HG02943 (cell line): Measurements from ENCODE around the gene PRSS1.
"Not testable (repeated sequence)": the region's sequence is repeated elsewhere in the genome, so short reads cannot be mapped to it uniquely, and the experiment has no call there.

Experiments
- ATAC-seq: cut with Tn5 transposase; IDR thresholded peaks from one replicate; pipeline ENCODE4 v1.9.1; 2021; ENCODE audit warnings: mild to moderate bottlenecking, low read depth, moderate library complexity; ENCODE audit not compliant: unreplicated experiment

PRSS1 gene

DNA sequence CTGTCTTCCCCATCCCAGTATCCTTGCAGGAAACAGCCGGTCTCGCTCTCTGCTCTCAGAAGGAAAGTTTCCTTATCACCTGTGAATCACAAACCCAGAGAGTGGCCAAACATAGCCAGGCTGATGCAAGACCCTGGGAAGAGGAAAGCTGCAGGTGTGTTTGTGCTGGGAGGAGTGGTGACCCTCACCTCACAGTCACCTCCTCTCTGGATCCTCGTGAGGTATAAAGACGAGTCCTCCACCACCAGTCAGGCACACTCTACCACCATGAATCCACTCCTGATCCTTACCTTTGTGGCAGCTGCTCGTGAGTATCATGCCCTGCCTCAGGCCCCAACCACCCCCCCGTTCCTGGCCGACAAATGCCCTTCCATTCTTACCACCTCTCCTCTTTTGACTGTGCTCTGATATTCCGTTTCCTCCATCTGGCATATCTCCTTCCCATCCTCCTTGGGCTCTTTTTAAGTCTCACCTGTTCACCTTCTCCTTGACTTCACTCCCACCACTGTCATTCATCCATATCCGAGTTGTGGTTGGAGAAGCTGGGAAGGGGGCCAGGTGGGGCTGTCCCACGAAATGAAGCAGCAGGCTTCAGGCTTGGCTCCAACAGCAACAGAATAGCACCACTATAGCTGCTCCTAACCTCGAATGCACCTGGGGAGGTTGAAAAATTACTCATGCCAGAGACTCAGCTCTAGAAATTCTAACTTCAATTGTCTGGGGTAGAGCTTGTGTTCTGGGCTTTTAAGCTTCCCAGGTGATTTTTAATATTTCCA, at the start of gene PRSS1:
PRSS1 (plus strand) TSS at position 255 of the 776 bp plus-strand sequence; CDS start at position 268, 13 bp downstream.
- no peak for ATAC-seq

DNA sequence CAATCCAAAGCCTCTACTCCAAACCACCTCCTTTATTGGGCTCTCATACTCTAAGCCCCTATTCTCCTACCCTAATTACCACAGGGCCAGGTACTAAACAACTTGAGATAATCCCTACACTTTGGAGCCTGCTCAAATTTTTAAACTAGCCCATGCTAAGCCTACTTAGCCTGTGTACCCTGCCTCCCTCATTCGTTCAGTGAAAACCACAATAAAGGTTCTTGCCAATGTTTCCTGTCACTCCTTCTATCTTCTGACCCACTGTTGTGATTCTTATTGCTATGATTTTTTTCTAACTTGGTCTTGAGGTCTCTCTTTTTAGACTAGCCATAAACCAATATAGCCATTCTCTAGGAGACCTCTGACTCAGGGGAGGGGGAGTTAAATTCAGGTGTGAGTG, 48.3 kb upstream of the PRSS1 start:
- not testable (repeated sequence) for ATAC-seq

DNA sequence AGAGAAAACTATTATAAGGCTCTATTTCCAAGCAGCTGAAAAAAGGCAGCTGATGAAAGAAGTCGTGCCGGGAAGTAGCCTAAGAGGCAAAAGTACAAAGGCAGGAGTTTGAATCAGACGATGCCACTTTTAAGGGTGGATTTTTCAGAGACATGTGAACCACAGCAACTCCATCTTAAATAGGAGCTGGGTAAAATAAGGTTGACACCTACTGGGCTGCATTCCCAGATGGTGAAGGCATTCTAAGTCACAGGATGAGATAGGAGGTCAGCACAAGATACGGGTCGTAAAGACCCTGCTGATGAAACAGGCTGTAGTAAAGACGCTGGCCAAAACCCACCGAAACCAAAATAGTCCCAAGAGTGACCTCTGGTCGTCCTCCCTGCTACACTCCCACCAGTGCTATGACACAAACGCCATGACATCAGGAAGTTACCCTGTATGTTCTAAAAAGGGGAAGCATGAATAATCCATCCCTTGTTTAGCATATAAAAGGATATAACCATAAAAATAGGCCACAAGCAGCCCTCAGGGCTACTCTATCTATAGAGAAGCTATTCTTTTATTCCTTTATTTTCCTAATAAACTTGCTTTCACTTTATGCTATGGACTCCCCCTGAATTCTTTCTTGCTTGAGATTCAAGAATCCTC, 45.5 kb upstream of the PRSS1 start:
- no peak for ATAC-seq

DNA sequence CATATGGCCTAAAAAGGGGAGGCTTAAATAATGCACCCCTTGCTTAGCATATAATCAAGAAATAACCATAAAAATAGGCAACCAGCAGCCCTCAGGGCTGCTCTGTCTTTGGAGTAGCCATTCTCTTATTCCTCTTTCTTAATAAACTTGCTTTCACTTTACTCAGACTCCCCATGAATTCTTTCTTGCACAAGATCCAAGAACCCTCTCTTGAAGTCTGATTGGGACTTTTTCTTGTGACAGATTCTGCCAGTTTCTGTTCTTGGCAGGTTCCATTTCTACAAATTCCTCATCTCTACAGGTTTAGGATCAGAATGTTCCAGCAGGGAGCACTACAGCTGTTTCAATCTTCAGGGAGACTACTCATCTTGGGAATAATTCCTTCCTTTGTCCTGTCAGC, 40.5 kb upstream of the PRSS1 start:
- ATAC-seq = not testable (repeated sequence)

DNA sequence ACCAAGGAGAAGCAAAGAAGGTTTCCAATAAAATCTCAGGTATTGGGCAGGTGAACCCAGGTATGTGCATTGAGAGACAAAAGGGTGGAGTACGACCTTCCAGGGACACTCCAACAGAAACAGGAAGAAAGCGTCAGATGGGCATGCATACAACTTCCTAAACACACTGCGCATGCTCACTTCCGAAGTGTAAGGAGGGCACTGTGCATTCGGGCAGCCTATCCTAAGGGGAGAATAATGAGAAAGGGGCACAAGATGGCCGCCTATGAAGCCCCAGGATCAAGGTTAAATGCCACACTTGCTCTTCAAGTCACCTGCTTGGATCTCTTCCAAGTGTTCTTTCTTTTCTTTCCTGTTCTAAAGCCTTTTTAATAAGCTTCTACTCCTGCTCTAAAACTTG, 39.4 kb upstream of the PRSS1 start:
- no peak for ATAC-seq

DNA sequence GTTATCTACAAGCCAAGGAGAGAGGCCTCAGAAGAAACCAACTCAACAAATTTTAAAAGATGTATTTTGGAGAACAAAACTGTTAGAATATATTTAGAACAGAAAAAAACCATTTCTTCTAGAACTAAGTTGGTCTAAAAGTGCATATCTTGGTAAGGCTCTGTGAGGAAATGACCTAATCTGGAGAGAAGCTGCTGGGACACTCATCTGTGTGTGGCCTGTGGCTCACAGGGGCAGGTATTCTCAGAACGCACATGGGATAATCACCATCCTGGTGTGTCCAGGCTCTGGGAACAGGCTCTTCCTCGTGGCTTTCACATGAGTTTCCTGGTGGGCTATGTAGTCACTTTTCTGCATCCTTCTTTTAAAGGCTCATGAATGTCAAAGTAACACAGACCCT, 38.1 kb upstream of the PRSS1 start:
- ATAC-seq = no peak

DNA sequence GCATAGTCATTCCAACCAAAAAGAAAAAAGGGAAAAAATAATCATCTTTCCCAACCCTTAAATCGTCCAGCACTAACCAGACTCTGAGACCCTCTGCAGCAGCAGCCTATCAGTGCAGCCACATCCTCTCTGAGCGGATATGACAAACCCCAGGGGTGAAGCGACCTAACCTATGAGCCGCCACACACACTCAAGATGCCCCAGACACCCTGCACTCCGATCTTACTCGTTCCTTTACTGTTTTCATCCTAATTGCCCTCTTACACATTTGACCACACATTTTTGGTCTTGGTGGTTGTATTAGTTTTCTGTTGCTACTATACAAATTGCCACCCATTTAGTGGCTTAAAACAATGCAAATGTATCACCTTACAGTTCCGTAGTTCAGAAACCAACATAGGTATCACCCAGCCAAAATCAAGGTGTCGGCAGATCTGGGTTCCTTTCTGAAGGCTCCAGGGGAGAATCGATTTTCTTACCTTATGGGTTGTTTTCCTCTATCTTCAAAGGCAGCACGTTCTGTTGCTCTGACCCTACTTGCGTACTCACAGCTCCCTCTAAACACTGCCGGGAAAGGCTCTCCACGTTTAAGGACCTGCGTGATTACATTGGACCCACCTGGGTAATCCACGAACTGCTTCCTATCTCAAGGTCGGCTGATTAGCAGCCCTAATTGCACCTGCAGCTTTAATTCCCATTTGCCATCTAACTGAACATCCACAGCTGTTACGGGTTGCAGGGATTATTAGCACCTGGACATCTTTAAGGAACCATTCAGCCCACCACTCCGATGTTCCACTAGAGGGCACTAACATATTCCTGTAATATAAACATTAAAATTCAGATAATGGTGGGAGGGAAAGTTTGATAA, 37.3 kb upstream of the PRSS1 start:
- ATAC-seq = no peak

DNA sequence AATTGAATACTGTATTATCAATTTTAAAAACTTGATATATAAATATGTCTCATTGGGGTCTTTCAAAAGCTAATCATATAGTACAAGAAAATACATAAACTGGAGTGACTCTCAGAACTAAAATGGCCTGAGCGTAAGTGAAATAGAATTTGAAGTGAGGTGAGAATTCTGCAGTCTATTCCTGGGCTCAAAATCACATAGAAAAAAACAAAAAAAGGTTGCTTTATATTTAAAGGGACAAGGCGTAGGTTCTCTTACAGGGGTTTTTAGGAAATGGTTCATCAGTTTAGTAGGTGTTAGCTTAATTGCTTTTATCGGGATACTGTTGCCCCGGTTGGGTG, 36.7 kb upstream of the PRSS1 start:
- ATAC-seq = no peak

DNA sequence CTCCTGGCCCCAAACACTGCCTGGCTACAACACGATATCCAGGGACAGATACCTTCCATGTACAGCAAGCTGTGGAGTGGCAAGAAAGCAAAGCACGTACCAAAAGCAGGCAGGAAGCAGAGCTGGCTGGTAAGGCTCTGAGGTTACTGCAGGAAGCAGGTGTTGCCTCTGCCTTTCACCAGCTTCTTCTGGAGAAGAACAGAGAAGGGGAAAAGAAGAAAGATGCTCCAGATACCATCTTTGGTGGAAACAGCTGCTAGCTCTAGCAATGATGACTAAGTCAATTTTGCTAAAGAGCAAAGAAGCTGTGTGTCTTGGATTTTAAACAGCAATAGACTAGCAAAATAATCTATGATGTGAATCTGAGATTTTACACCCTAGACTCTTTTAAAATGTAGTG, 34.9 kb upstream of the PRSS1 start:
- no peak for ATAC-seq

DNA sequence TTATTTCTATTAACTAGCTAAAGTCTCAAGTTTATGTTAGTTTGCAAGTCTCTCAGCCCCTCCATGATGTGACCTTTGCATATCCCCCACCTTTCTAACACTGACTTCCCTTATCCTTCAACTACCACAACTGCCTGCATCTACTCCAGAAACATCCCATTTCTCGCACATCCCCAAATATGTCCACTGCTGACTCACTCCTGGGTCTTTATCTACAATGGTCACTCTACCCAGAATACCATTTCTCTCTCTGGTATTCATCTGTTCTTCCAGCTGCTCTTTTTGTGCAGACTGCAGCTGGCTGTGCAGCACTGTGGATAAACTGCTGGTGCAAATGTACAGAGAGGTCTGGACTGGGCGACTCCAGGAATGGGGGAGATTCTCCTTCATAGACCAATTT, 32.7 kb upstream of the PRSS1 start:
- no peak for ATAC-seq

DNA sequence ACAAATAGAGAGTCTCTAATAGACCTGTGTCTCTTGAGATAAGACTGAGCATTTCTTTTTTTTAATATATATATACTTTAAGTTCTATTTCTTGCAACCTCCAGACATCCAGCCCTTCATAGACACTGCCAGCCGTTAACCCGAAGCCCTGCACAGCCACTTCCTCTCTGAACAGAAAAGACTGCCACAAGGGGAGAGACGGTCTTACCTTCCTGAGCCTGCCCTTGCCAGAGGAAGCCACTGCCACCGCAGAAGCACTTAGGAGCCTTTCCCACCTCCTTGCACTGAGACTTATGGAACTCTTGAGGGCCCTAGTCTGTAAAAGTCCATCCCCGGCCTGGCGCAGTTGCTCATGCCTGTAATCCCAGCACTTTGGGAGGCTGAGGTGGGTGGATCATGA, 31.8 kb upstream of the PRSS1 start:
- no peak for ATAC-seq

DNA sequence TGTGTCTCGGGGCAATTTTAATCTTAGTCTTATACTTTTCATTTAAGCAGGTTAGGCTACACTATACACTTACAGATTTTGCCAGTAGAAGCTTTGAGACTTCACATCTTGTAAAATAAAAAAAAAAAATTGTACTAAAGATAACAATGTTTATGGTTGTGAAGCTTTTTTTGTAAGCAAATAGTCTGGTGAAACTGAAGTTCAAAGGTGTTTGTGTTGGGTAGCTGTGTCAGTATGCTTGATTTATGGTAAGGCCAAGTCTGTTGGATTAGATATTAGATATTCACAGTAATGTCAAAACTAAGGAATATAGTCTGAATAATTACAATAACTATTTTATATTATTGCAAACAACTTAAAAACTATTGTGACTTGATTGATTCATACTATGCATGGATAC, 31.0 kb upstream of the PRSS1 start:
- no peak for ATAC-seq

DNA sequence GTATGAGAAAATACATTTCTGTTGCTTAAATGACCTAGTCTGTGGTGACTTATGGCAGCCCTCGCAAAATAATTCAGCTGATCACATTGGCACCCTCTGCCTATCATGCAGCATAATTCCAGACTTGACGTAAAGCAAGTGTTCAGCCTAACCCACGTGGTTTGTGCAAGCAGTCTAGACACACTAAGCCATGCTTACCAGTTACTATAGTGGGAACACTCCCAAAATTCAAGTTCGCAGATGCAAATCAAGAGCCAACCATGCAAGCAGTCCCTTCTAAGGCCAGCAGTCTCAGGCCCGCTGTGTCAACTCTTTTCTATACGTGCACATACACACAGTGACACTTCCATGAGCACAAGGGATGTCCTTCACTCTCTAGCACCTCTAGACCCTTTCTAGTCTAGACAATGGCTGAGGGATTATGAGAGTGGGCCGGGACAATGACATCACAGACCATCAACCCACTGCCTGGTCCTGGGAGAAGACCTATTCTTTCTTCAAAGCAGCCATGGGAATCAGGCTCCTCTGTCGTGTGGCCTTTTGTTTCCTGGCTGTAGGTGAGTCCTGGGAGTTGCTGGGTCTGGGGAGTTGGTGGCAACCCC, 29.0 kb upstream of the PRSS1 start:
- ATAC-seq = no peak

DNA sequence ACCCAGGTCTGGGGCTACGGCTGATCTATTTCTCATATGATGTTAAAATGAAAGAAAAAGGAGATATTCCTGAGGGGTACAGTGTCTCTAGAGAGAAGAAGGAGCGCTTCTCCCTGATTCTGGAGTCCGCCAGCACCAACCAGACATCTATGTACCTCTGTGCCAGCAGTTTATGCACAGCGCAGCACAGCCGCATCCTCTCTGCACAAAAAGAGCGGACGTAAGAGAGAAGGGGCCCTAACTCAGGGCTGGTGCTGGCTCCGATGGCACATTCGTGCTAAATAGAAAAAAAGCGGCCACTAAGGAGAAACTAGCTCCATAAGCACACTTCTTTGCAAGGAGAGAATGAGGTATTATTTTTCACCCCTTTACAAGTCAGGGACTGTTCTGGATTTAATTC, 28.3 kb upstream of the PRSS1 start:
- no peak for ATAC-seq

DNA sequence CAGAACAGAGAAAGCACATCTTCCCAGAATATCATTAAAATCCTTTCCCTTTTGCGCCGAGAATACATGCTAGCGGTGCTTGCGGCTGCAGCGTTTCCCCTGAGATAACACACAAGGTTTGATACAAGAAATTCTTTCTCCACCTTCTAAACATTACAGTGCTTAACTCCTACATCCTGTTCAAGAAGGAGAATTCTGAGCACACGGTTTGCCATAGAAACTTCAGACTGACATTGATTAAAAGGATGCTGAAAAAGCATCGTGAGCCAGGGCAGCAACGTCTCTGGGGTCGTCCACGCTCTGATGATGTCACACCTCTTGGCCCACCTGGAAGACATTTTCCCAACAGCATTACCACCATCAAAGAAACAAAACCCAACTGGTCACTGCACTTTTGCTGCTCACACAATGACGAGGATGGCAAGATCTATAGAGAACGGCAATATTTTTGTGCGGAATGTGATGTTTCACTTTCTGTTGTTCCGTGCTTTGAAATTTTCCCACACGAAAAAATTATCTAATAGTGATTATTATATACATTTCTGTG, 27.0 kb upstream of the PRSS1 start:
- no peak for ATAC-seq

DNA sequence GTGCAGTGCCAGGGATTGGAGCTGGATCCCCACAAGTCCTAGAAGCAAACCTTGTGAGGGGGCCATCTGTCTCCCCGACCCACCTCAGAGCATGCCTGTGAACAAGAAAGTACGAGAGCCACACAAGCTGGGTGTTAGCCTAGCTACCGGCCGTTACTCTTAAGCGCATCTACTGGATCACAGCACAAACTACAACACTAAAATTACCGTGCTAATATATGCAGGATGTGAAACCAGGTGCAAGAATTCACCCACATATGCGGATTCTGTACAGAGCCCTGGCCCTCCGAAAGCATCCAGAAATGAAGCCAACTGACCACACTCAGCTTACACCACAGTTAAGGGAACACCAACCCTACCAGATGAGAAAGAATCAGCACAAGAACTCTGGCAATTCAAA, 16.0 kb upstream of the PRSS1 start:
- ATAC-seq = peak; percentile 88

DNA sequence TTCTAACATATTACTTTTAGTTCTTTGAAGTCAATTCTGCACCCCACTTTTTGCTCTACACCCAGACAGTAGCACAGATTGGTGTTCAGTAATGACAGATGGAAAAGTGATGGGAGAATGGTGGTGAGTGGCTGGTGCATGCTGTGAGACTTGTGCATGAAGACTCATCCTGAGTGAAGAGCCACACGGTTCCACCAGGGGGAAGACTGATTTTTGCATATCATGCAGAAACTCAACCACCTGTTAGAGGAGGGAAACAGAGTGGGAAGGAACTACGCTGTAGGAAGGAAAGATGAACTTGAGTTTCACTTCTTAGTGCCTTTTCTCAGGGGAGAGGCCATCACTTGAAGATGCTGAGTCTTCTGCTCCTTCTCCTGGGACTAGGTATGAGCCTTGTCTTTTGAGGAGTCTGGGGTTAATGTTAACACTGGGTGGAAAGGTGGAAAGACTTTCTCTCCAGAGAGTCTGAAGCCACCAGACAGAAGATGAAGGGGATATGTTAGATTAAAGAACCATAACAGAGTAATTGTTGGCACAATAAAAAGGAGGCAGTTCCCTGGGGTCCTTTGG, 9.3 kb upstream of the PRSS1 start:
- peak; percentile 82 for ATAC-seq

DNA sequence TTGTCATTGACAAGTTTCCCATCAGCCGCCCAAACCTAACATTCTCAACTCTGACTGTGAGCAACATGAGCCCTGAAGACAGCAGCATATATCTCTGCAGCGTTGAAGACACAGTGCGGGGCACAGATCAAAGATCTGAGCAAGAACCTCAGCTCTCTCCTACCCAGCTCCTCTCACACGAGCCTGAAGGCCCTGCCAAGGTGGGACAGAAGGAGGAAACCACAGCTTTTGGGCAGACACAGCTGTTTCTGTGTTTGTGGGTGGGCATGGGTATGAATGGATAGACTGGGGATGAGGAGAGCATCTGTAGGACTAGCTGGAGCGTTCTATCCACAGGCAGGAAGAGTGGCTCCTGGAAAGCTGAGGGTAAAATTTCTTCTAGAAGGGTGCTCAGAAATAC, 8.5 kb upstream of the PRSS1 start:
- no peak for ATAC-seq

DNA sequence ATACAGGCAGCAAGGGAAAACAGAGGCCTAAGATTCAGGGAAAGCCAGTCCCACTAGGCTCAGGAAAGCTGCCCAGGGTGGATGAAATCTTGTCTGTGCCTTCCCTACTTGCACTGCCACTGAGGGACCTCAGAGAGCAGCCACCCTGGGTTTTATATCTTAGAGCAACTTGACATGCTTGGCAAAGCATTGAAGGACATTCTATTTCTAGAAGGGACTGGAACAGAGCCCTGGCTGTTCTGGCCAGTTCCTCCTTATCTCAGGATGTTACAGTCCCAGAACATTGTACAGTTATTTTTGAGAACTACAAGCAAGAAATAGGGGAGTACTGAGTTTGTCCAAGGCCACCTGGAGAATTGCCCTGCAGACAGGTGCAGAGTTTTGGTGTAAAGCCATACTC, 7.3 kb upstream of the PRSS1 start:
- ATAC-seq = not testable (repeated sequence)

DNA sequence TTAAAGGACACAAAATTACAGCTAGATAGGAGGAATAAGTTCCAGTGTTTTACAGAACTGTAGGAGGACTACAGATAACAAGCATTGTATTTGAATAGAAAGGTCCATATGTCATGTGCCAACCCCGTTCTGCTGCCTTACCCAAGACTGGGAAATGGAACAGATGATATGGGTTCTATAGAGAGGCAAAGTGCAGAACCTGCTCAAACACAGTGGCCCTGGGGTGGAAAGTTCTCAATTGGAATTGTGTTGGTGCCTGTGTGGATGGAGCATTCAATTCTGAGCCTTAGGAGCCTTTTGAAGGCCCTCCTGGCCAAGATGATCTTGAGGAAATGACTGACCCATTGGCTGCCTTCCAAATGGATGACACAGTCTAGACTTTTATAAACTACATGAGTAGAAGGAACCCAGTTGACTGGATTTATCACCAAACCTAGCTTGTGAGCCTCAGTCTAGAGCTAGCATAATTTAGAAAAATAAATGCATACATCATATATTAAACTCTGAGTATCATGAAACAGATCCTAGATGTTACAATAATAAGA, 4.1 kb upstream of the PRSS1 start:
- ATAC-seq = no peak
